SIG-M5 (cell line): ENCODE results near the gene PLCL2.

Experiments used
- DNase-seq: peaks from one replicate; lab custom pipeline; 2025; lab: John Stamatoyannopoulos, UW

The PLCL2 gene

DNA sequence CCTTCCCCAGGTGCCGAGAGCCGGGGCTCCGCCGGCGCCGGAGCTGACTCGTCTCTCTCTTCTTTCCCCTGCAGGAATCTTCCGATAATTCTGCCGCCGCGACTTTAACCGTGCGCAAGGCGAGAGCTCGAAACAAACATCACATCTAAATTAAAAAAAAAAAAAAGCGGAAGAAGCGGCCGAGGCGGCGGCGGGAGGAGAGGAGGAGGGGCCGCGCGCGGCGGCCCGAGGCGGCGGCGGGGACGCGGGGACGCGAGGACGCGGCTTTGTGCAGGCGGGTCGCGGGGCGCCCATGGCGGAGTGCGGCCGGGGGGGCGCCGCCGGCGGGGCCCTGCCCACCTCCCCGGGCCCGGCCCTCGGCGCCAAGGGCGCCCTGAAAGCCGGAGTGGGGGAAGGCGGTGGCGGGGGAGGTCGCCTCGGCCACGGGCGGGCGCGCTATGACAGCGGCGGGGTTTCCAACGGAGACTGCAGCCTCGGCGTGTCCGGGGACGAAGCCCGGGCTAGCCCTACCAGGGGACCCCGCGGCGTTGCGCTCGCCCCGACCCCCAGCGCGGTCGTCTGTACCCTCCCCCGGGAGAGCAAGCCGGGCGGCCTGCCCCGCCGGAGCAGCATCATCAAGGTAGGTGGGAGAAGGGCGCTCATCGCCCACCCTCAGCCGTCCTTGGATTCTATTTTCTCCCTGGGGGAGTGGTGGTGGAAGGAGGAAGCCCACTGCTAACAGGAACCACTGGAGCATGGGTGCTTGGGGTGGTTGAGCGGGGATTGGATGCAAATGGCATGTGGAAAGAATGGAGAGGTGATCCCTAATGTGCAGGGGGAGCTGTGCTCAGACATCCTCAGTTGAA is at the start of gene PLCL2:
TSS of gene PLCL2 (plus strand) at position 208 of the 845 bp plus-strand sequence. CDS start at position 293, 85 bp downstream.
- no peak for DNase-seq

DNA sequence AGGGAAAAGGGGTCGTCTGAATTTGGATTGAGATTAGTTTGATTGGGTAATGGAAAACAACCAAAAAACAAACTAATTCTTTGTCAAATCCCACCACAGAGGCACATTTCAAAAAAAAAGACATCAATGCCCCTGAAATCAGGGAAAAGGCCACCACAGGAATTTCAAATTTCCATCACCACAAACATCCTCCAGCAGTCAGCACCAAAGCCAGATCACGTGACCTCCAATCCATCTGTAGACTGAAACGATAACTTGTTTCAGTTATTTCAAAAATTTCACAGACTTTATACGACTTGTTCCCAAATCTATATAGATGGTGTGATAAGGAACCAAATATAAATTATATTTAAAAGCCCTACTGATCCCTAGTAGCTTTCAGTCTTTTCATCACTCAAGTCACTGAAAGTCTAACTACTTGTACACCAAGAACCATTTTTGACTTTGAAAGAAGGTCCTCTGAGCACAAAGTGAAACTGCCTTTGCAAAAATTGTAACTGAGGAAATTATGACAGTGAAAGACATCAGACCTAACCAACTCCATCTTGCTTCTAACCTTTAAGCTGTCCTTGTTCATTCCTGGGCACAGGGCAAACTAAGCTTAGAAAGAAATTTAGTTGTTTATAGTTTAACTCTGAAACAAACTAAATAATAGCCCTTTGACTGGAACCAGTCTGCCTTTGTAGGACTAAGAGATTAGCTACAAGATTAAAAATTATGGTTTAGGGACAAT is 48.1 kb upstream of the PLCL2 start:
- DNase-seq: no peak

DNA sequence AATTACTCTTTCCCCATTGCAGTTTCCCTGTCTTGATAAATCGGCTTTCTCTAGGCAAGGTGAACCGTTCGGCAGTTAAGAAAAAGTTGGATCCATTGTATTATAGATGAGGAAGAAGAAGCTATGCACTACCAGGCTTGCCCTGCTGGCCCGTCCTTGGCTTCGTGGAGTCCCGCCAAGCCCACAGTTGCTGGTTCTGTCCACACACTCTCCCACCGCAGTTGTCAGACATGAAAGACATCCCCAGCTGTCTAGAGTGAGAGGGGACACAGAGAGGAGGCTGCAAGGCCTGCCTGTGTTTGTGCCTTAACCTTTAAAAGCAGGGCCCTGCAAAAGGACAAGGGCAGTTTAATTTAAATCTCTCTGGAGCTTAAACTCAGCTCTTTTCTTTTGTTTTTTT is 47.2 kb upstream of the PLCL2 start:
- DNase-seq: no peak

DNA sequence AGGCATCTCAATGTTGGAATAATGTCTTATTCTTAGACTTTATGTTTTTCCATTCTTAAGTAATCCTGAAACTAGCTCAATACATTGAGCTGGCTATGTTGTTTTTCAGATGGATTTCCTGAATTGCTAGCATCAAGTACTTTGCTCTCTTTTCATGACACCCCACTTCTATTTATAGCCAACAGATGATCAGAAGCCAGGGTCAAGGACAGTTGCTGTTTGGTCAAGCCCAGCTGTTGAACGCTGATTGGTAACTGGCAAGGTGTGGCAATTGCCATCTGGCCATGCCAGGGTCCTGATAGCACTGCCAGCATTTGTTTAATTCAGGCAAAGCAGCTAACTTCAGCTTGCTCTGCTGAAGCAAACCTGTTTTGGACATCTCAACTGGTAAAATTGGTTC is 46.2 kb upstream of the PLCL2 start:
- DNase-seq: no peak

DNA sequence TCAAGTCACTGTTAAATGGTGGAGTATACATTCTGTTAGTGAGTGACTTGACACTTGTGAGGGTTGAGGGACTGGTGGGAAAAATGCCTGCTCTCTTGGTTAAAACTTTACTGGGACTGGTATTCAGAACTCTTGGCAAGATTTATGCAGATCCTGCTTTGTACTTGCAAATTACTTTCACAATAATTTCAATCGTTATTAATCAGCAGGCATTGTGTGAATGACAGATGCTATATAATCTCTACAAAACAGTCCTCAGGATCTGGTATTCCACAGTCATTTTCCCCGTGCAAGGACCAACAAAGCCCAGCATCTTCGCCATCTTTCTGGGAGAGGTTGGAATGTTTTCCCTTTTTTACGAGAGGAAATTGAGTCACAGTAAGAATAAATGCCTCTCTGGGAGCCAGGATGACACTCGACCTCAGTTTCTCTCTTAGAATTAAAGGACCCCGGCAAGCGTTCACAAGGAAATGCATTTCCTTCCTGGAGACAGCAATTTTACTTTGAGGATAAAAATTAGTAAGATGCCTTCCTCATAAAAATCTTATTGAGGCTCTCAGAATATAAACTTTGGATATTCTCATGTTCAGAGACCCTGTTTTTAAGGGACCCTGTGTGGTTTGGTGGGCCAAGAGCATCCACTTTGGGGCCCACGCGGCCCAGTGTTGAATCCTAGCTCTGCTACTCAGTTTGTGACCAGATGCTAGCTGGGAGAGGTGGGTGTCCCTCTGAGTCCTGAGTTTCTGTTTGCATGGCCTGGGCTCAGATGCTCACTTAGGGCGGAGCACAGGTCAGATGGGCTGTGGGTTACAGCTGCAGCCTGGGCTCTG is 45.3 kb upstream of the PLCL2 start:
- no peak for DNase-seq

DNA sequence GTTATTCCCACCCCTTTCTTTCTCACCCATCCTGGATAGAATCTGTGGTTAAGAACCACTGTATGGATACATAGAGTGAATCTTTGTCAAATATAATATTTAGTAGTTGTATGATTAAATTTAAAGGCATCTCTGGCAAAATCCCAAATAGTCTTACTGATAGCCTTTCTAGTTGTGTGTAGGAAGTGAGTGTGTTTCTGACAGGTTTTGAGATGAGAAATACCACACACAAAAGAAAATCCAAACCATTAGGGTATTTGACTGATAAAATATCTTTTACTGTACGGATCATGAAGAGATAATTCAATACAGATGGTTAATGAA is 44.7 kb upstream of the PLCL2 start:
- no peak for DNase-seq

DNA sequence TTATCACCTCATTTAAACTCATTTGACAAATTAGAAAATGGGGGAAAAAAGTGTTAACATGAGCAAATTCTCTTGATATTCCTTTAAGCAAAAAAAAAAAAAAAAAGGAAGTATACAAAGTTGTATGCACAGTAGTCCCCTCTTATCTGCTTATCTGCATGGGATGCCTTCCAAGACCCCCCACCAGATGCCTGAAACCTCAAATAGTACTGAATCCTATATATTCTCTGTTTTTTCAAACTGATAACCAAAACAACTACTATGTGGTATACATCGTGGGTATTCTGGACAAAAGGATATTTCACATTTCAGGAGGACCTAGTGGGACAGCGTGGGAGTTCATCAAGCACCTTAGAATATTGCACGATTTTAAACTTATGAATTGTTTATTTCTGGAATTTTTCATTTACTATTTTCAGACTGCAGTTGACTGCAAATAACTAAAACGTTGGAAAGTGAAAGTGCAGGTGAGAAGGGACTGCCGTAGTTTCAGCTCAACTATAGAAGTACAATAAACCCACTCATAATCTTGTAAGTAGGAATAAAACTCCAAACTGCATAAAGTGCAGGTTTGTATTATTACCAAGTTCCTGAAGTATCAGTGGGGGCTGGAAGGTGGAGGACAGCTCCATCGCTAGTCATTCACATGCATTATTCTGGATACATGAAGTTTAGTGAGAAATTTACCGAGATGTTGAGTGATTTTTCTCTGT is 43.6 kb upstream of the PLCL2 start:
- no peak for DNase-seq

DNA sequence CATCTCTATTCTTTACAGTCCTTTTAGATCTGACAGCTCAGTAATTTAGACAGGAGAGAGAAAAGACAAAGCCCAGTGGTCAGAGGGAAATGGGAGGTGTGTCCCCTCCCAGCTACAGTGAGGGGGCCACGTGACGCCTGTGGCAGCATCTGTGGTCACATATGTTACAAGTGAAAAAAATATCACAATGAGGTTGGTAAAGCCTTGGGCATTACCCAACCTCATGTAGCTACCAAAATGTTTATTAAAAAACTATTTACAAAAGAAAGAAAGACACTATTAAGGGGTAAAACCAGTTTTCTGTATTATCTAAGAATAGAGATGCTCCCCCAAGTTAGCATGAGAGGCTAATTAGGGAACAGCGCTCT is 42.9 kb upstream of the PLCL2 start:
- DNase-seq: no peak

DNA sequence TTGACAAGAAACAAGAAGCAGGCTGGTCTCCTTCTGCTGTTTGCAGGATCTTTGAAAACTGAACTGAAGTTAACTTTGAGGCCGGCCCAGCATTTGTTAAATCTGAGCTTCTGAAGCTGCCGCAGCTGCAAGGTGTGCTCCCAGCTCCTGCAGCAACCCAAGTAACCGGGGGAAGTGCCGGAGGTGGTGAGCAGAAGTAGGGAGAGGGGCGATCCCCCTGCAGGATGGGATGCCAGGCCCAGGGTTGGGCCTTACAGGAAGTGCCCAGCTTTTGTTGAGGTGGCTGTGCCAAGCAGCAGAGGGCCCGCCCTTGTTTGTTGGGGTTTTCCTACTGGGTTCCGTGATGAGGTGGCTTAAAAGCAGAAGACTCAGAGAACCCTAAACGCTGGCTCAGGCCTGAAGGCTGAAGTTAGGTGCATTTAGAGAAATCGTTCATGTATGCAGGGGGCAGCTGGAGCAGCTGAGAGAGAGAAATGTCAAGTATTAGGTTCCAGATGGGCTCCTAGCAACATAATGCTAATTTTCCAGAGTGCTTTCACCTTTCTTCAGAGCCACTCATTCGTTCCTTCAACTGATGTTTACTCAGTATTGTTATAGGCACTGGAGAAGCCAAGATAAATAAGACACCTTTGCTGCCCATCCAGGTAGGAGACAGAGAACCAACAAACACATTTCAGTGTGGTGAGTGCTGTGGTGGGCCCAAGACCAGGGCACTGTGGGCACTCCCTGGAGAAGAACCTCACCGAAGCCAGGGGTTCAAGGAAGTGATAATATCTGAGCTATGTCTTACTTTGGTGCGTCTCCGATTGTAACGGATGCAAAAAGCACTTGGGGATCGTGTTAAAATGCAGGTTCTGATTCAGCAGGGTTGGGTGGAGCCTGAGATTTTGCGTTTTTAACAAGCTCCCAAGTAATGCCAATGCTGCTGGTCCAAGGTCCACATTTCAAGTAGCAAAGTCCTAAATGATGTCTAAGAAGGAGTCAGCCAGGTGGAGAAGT is 42.2 kb upstream of the PLCL2 start:
- DNase-seq: no peak

DNA sequence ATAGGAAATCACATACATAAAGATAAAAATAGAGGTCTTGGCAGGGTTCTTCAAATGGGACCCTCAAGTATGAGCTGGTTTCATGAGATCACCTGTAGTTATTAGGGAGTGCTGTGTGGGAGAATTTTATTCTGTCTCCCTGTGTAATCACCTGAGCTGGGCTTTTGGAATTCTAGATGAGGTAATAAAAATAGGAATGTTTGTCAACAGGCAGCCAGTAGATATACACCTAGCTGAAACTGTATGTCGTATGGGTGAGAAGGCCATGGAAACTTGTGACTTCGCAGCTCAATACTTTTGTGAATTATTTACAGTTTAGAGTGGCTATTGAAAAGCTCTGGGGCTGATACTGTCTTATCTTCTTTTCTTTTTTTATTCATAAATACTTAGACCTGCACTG is 40.5 kb upstream of the PLCL2 start:
- no peak for DNase-seq

DNA sequence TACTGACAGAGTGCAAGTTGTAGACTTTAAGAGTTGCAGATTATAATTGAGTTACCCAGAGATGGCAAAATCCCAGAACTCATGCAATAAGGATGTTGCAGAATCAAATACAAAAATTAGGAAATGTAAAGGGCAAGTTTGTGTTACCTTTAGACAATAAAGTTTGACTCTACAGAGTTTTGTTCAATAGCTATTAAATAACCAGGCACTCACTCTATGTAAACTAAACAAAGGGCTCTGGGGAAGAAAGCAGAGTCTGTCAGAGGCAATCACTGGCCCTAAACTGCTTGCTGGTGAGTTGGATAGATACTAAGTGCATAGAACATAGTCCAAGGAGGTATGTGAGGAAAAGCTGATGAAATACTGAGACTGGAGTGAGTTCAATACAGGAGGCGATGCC is 40.0 kb upstream of the PLCL2 start:
- DNase-seq: no peak

DNA sequence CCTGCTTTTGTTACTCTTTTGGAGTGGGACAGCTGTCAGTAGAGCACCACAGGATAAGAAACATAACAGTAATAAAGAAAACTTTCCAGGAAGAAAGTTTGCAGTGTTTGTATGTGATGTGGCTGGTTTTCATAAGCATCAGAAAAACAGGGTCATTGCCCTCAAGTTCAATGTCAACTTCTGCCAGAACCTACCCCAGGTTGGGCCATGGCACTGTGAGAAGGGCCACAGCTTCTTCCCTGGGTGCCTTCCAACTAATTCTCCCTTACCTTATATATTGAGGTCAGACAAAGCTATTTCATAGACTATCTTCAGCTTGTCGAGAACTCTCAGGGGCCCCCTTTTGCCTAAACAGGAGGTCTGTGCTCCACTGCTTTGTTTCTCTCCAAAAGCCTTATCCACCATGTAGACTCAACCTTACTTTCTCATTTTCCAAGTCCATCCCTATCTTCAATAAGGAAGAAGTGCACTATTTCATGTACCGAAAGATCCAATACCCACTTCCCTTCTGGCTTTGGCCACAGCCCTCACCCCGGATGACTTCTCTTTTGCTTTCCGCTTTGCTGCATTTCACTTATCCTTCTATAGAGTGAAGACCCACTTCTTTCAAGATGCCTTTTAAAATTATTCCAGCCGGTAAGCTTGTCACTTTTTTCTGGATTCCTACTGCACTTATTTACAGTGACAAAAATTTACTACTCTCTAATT is 38.2 kb upstream of the PLCL2 start:
- DNase-seq: no peak

DNA sequence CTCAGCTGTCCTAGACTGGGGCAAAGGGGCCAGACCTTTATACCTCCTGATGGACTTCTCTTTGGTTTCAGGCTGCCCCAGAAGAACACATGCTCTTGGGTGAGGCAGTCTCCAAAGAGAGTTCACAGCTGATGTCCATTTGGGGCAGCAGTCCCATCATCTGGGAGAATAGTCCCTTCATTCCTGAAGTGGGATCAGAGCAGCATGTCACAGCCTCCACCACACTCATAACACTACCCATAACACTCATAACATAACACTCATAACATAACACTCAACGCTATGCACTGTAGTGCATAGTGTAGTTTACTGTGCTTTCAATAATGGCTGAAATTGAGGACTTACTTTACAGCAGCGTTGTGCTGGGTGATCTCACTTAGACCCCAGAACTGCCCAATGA is 36.7 kb upstream of the PLCL2 start:
- DNase-seq: no peak

DNA sequence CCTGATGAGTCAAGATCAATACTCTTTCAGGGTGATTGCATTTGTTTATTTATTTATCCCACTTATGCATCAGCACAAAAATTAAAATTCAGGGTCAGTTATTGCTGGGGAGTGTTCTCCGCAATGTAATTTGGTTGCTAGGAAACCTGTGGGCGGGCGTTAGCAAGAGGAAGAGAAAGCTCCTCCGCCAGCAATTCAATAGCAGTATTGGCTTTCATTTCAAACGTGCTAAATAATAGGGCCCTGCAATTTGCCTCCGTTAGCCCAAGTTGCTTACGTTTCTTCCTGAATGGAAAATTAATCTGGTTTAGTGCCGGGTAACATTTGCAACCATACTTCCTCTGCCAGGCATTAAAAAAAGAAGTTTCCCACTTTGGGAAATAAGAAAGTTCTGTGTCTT is 35.5 kb upstream of the PLCL2 start:
- DNase-seq: peak; percentile 31

DNA sequence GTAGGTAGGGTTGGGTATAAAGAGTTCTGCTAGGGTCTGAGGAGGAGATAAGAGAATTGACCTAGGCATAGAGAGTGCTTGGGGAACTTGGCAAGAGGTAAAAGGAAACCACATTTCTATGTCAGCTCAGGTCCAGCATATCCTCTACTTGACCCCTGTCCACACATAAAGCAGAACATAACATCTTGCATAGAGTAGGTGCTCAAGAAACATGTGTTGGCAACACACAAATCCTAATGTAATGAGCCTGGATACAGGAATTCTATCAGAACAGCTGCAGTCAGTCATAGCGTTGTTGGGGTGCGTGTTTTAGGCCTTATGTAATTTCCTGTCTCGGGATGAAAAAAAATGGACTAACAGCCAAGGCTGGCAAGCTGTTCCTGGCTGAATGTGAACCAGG is 35.0 kb upstream of the PLCL2 start:
- DNase-seq: no peak

DNA sequence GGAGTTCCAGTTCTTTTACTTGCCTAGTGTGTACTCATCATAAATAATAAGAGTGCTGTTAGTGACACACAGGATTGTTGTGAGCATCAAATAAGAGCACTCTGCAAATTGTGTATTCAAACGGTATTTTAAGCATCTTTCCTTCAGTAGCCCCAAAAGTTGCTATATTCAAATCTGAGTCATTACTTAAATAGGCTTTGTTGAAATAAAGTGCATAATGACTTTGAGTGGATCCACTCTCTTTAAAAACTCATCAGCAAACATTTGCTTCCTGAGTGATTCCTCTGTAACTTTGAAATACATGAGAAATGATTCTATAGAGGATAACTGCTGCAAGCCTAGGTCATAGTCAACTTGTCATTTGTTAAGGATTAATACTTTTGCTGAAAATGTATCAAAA is 29.3 kb upstream of the PLCL2 start:
- no peak for DNase-seq

DNA sequence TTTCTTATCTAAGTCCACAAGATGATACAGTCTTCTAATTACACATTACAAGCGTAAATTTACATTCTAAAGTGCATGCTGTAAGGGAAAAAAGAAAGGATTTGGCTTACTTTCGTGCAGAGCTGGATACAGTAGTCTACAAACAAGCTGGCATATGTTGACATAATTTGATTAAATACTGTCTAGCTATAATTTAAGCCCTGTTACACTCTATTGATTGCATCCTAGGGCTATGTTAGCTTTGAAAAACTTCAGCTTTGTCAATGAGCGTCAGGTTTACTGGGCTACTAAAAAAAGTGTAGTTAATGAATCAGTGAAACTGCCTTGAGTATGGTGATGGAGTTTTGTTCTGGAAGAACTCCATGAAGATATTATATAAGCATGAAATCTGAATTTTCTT is 24.5 kb upstream of the PLCL2 start:
- no peak for DNase-seq

DNA sequence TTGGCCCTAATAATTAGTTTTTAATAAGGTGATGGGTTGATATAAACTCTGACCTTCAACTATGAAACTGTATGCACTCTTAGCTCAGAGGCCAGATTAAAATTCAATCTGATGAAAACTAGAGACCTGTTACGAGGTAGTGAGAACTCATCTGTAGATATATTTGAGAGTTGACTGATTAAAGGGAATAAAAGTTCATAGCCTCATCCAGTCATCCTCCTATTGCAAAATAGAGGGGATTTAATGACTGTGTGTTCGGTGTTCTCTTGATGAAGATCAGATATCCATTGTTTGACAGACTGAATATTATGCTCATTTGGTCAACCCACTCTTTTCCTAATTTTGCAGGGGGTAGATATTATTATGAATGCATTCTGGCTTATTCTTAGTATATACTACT is 23.3 kb upstream of the PLCL2 start:
- no peak for DNase-seq

DNA sequence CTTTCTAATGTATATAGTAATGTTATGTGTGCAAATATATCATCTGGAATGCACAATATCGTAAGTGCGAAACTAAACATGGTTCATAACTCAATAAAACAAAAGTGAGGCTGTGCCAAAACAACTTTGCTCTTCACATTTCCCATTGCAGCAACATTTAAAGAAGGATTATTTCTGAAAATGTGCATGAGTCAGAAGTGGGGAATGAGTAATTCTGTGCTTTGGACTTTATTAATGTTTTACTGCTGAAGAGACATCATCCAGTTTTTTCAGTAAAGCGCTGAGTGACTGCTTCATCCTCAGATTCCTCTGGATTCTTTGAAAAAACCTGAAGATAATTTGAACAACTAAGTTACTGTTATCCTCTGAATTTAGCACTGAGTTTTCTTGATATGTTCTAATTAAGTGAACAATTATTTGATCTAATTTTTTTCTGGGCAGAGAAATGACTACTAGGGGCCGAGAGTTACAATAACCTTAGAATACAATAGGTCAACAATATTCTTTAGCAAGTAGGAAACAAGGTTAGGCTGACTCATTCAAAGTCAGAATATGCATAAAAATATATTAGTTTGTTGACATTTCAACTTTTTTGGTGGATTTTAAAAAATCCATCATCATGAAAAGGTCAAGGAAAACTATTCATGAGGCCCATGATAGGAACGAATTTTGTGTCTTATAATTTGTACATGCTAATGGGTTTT is 20.0 kb upstream of the PLCL2 start:
- DNase-seq: no peak

DNA sequence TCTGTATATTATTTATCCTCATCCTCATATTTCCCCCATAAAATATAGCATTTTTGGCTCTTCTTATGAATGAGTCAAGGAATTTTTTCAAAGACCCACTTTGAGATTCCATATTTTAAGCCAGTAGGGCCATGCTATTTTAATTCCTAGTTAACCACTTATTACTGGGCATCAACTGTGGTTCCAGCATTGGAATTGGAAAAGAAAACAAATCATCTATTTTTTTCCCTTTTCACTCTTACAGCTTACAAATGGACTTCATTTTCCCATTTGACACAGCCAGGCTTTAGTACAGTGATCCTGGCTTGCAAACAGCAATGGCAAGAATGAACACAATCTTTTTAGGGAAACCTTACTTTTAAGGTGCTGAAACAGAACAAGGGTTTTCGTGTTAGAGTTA is 19.4 kb upstream of the PLCL2 start:
- DNase-seq: no peak
